NCI-H2029 treated with DMSO at 0.1 percent for 48 hours (cell line): Measurements from ENCODE around the gene MLYCD.

ENCODE experiments used
- DNase-seq: peaks from one replicate; lab custom pipeline; 2025; lab: John Stamatoyannopoulos, UW

Gene MLYCD

GRCh38 chr16:83970430-83970815 is 71.5 kb downstream of the MLYCD start:
- DNase-seq: no peak

DNA sequence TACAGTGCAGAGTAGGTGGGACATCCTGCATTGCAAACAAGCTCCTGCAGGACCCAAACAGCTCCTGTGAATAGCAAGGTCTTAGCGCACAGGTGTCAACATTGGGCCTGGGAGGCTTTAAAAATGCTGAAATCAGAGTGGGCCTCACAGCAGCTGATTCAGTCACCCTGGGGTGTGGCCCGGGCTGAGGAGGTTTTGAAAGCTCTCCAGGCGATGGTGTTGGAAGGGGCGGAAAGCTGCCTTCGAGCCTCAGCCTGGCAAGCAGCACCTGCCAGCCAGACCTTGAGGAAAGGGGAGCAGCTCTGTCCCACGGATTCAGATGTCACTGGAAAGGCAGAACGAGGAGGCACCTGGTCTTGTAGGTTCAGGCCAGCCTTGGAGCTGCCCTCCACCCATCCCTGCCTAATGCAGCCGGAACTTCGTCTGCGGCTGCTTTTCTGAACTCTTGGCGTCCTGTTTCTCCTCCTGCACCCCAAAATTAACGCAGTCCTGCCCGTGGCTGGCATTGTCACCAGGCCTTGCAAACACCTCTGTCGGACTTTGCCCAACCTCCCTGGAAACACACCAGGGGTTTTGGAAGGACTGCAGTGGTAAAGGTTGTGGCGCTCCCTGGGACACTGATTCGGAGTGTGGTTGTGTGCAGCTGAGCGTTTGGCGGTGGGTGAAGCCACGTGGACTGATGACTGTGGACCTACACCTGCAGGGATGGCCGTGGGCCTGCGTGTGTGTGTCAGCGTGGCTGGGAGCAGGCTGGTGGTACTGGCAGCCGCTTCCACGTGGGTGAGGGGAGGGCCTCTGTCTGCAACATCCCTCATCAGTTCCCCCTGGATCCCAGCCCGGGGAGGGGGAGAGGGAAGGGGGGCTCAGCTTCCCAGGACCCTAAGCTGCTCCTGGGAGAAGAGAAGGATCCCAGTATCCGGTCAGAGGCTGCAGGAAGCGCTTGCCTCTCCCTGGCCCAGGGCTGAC is 72.5 kb downstream of the MLYCD start:
- no peak for DNase-seq

DNA sequence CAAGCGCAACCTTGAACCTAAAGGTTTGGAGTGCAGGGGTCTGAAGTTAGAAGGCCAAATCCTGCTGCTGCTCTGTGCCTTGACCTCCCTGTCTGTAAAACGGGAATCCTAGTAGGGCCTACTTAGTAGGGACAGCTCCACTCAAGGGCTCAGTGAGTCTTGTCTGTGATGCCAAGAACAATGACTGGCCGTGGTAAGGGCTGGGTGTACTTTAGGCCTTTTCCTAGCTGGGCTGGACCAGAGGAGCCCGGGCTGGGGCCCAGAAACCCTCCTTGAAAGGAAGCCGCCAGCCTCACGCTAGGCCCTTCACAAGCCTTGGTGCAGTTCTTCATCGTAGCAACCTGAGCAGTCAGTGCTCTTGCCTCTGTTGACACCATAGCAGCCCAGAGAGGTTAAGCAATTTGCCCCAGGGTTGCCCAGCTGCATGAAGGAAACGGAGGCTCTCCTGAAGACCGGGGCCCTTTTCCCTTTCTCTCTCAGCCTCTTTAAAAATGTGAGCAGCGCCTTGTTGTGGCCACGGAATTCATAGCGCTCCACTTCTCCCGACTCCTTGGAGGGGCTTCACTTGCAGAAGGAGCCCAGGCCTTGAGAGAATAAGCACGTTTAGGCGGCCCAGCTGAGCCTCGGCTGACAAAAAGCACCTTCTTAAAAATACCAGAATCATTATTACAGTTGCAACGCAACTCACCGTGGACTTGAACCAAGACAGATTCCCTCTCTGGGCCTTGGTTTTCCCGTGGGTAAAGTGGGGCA is 73.5 kb downstream of the MLYCD start:
- DNase-seq: no peak

DNA sequence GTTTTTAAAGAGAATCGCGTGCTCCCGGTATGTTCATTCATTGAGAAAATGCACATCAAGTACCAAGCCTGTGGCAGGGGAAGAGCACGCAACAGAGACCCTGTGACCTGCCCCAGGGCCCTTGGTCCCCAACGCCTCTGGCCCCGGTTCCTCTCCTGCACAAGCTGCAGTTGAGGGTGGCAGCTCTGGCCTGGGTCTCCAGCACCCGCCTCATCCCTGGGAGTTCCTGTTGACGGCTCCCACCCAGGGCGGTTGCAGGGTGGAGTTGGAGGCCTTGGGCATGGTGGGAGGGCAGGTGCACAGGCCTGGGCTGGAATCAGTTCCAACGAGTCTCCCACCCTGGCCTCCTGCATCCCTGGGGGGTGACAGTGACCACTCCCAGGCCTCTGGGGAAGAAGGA is 74.2 kb downstream of the MLYCD start:
- DNase-seq: no peak

DNA sequence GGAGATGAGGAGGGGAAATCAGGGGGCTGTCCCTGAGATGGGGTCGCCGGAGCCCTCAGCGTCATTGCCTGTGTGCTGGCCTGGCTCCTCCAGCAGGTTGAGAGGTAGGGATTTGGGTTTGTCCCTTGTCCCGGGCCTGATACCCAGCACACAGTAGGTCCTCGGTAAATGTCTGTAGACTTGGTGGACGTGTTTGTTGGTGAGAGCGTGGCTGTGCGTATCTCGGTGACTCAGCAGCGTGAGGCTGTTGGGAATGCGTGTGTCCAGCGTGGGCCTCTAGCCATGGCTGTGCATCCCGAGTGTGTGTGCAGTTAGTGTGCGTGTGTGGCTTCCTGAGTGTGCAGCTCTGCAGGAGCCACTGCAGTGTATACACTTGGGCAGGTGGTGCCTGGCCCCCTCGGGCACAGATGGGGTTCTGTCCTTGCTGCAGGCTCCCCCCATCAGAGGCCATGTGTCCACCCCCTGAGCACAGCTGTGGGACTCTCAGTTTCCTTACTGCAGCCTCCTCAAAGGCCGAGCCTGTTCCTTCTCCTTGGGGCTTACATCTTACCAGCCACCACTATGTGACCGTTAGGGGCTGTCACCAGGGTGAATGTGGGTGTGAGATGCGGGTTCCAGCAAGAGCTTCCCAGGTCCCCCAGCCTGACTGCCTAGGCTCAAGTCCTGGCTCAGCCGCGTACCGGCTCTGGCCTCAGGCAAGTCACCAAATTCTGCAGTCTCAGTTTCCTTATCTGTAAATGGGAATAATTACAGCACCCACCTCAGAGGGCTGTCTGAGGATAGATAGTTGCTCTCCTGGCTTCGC is 74.9 kb downstream of the MLYCD start:
- no peak for DNase-seq

DNA sequence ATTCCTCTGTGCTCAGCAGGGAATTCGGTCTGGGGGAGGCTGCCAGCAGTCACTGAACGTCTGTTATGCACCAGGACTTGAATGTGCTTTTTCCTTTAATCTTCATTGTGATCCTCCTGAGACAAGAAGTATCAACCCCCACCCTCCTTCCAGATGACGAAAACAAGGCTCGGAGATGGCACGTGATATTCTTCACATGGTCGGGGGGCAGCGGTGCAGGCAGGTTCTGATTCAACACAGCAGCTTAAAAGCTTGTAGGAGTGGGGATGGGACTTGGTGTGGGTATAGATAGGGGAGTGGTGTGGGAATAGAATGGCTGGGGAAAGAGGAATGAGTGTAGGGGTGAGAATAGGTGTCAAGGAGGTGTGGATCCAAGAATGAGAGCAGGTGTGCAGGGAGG is 75.6 kb downstream of the MLYCD start:
- no peak for DNase-seq

DNA sequence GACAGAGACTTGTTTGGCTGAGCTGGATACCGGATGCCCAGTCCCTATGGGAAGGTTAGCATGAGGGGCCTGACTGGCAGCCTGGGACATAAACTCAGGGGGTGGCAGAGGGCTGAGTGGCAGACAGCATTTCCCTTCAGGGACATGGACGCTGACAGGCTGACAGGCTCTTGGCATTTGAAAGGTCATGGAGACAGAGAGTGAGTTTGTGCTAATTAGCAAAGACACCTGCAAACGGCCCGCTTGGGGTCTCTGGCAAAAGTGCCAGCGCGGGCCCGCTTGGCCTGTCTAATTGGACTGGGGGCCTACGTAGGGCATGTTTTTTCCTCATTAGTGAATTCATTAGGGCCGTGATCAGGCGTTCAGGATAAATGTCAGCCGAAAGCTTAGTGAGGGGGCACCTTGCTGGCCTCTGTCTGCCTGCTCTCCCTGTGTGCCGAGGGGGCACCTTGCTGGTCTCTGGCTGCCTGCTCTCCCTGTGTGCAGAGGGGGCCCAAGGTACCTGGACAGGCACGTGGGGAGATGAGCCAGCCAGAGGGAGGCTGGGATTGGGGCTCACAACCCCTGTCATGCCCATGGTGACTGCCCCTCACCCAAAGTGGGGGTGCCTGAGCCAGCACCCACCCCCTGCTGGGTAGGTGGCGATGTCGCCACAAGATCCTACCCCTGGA is 76.8 kb downstream of the MLYCD start:
- DNase-seq: no peak
